ENCODE data around the gene PLEKHA6. TPM values are rescaled to one million over a fixed set of nuclear protein-coding genes. Genes with fewer than 3 reads are reported as not detected.

The PLEKHA6 gene
- total RNA-seq, 1 experiment from 2014 or later: 2.1 TPM

DNA sequence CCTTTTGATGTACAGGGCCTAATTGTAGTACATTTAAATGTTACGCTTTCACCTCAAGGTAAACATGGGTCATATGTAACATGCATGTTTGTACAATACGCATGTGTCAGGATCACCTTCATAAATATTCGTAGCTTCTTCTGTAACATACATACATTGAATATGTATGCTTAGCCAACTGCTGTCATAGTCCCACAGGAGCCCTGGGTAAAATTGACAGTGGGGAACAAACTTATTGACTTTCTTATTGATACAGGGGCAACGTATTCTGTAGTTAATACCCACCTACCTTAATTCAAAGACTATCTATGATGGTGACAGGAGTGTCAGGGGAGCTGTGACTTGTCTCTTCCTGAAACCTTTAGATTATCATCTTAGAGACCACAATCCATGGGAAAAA is 189.9 kb downstream of the PLEKHA6 start:
- Mint-ChIP-seq H3K9me3 (peaks cover 32 to 37% of the 10 kb centered on the region in 2 experiments), H3K27me3 (ENCODE audit: low read depth) (peaks cover 23% of the 10 kb centered on the region), H3K27ac (no peak overlapping the region), H3K4me3 (no peak overlapping the region), H3K4me1 (no peaks in the 10 kb centered on the region), H3K36me3 (ENCODE audit: insufficient read depth in 1 of 3, low read depth in 3 of 3) (peaks cover 0 to 17% (median 8%) of the 10 kb centered on the region in 3 experiments; a peak in 5 of 7 replicates)
- Histone ChIP-seq H2BK15ac (ENCODE audit: low read depth, low read length) (no peak overlapping the region), H3K4me2 (ENCODE audit: insufficient read depth, insufficient read length, low read length) (no peak overlapping the region), H2AK5ac (ENCODE audit: insufficient read length, low read length) (no peak overlapping the region), H2AFZ (ENCODE audit: low read length) (no peak overlapping the region), H3K18ac (ENCODE audit: insufficient read length, low read depth, low read length) (no peak overlapping the region), H3K79me1 (ENCODE audit: insufficient read depth, low read depth, low read length, poor library complexity, severe bottlenecking) (no peaks in the 10 kb centered on the region), H4K20me1 (ENCODE audit: control insufficient read depth, insufficient read depth, insufficient read length) (no peaks in the 10 kb centered on the region), H3K27ac (ENCODE audit: insufficient read length, low read depth, low read length) (no peak overlapping the region), H3K56ac (ENCODE audit: insufficient read length, low read depth, low read length) (no peak overlapping the region), H2BK5ac (ENCODE audit: insufficient read length, low read length) (no peak overlapping the region), H3K9me3 (ENCODE audit: control insufficient read depth, low read depth, low read length) (peaks cover 21% of the 10 kb centered on the region), H3T11ph (ENCODE audit: low read length) (no peak overlapping the region), H3K23ac (ENCODE audit: insufficient read length, low read depth, low read length) (no peak overlapping the region), H4K8ac (replicated peaks; ENCODE audit: insufficient read length, low read depth, low read length) (no peak overlapping the region), H3K4me1 (ENCODE audit: insufficient read depth, low read length) (no peaks in the 10 kb centered on the region), H3K23me2 (ENCODE audit: insufficient read length, low read depth, low read length, poor library complexity, severe bottlenecking) (no peaks in the 10 kb centered on the region), H2BK120ac (ENCODE audit: low read depth, low read length, poor library complexity, severe bottlenecking) (no peak overlapping the region), H3K9ac (ENCODE audit: extremely low read depth, insufficient read length, low read length) (no peak overlapping the region), H3K27me3 (ENCODE audit: insufficient read depth, low read length) (no peaks in the 10 kb centered on the region), H2BK20ac (ENCODE audit: low read depth, low read length, poor library complexity, severe bottlenecking) (no peak overlapping the region), H3K14ac (ENCODE audit: insufficient read depth, low read length) (no peak overlapping the region), H4K5ac (ENCODE audit: insufficient read length, low read depth, low read length) (no peak overlapping the region), H3K4ac (ENCODE audit: low read depth, low read length) (no peak overlapping the region), H3K79me2 (ENCODE audit: insufficient read depth, low read length) (no peaks in the 10 kb centered on the region), H2BK12ac (ENCODE audit: insufficient read length, low read depth, low read length) (no peak overlapping the region), H4K91ac (ENCODE audit: insufficient read length, low read depth, low read length) (no peak overlapping the region)
- DNase-seq: no peak
- TF ChIP-seq, protein P1, sequence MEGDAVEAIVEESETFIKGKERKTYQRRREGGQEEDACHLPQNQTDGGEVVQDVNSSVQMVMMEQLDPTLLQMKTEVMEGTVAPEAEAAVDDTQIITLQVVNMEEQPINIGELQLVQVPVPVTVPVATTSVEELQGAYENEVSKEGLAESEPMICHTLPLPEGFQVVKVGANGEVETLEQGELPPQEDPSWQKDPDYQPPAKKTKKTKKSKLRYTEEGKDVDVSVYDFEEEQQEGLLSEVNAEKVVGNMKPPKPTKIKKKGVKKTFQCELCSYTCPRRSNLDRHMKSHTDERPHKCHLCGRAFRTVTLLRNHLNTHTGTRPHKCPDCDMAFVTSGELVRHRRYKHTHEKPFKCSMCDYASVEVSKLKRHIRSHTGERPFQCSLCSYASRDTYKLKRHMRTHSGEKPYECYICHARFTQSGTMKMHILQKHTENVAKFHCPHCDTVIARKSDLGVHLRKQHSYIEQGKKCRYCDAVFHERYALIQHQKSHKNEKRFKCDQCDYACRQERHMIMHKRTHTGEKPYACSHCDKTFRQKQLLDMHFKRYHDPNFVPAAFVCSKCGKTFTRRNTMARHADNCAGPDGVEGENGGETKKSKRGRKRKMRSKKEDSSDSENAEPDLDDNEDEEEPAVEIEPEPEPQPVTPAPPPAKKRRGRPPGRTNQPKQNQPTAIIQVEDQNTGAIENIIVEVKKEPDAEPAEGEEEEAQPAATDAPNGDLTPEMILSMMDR (conservative IDR thresholded peaks at IDR 0.05): no peak
- WGBS (ENCODE audit: extremely low coverage, insufficient read length, low lambda C conversion rate): no CpG with 5 or more reads among the region's 4 CpGs

Other genes starting within 250 kb of the PLEKHA6 start
- 17.6 and 18.6 TPM in 2 replicates for gene ETNK2, start 207.9 kb downstream of the PLEKHA6 start, total RNA-seq (2021)
- not detected in 2 replicates for gene REN, start 193.6 kb downstream of the PLEKHA6 start, total RNA-seq (2021)
- 0.59 and 0.68 TPM in 2 replicates for gene KISS1, start 163.4 kb downstream of the PLEKHA6 start, total RNA-seq (2021)
- 4.2 and 6.3 TPM in 2 replicates for gene GOLT1A, start 145.9 kb downstream of the PLEKHA6 start, total RNA-seq (2021)
- gene PPP1R15B, start 51.9 kb upstream of the PLEKHA6 start, total RNA-seq (2021): 44.6 and 45.9 TPM in 2 replicates
- 13.1 and 13.2 TPM in 2 replicates for gene PIK3C2B, start 134.9 kb upstream of the PLEKHA6 start, total RNA-seq (2021)
- gene MDM4, start 156.5 kb upstream of the PLEKHA6 start, total RNA-seq (2021): 47.2 and 49.6 TPM in 2 replicates